SK-N-MC (cell line): Measurements from ENCODE around the gene SLC6A11.

ENCODE experiments used
- EZH2 ChIP-seq: fragments of 200-600 bp; sonication (generic); IDR thresholded peaks from one replicate; pipeline ENCODE4 v1.6.1; 2017; ENCODE audit warnings: antibody characterized with exemption
- FOXP2 ChIP-seq: optimal IDR thresholded peaks from 2 replicates; pipeline ENCODE3; 2011; ENCODE audit warnings: mild to moderate bottlenecking, moderate library complexity; ENCODE audit not compliant: insufficient read depth; ENCODE audit errors: extremely low read length, control extremely low read depth
- POLR2AphosphoS5 ChIP-seq: IDR thresholded peaks from 2 replicates; pipeline ENCODE4 v1.6.1; 2012; ENCODE audit warnings: mild to moderate bottlenecking, low read depth, low read length, borderline replicate concordance

DNA sequence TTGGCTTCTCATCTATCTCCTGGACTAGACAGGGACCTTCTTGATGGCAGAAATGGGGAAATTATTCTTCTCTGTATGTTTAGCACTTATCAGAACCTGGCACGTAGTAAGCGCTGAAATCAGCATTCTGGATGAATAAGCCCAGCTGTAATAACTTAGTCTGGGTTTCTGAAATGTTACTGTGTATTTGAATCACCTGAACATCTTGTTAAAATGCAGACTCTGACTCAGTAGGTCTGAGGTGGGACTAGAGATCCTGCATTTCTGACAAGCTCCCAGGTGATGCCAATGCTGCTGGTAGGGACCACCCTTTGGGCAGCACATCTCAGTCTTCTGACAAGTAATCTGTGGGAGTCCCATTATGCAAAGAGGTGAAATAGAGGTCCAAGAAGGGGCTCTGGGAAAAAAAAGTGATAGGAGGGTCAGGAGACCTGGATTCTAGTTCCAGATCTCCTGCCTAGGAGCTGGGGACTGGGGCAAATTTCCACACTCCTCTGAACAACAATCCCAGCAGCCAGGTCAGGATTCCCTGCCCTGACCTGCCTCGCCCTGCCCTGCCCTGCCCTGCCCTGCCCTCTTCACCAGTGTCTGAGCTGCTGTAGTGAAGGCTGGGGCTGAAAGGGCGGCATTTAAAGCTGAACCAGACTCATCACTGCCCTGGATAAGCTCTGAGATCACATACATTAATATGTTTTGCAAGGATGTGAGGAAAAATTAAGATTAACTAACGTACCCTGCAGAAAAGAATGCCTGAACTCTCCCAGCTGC is 17.2 kb upstream of the SLC6A11 start:
- TF ChIP-seq POLR2AphosphoS5 (no peak), EZH2 (no peak), FOXP2 (no peak)
